GM04503 (cell line): ENCODE results near the gene TEC.

ENCODE experiments used
- DNase-seq: peaks from one replicate; pipeline ENCODE4 v3.0.0-alpha.2; 2012; ENCODE audit warnings: low read depth

Gene TEC

DNA sequence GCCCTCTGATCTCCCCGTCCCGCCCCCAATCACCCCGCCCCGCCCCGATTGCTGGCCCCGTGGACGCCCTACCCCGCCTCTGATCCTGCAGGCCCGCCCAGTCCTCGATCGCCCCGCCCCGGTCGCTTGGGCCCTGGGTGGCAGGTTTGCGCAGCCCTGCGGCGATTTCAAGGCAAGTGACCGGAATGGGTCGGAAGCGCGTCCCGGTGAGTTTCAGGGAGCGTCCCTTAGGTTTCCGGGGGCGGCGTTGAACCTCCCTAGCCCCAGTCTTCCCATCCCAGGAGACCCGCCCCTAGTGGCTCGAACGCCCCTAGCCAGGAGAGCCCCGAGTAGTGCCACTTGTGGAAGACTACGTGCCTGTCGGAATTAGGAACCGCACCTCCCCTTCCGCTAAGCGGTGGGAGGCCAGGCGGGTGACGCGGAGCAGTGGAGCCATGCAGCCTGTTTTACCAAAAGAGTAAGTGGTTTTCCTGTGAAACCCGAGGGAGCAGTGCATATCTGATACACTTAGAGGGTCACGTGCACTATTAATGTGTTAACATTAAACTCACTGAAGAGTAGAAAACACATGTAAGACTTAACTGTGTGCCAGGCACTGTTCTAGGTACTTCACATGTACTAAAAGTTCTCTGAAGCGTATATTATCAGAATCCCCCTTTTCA, 354 bp upstream of the TEC start:
- DNase-seq: no peak

DNA sequence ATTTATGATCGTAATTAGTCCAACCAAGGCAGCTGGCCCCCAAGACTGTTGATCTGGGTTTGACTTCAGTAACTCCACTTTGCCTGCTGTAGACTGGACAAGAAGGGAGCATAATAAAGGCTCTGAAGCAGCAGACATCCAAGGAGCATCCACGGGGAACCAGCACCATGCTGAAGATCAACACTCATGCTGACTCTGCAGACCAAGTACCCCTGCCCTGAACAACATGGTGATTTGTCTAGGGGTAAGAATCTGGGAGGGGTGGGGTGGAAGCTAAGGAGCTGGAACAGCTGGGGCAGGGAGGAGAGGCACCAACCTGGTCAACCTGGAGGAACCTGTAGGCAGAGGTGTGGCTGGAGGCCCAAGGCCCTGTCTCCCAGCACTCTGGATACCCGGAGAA, 2.1 kb downstream of the TEC start:
- DNase-seq: no peak

DNA sequence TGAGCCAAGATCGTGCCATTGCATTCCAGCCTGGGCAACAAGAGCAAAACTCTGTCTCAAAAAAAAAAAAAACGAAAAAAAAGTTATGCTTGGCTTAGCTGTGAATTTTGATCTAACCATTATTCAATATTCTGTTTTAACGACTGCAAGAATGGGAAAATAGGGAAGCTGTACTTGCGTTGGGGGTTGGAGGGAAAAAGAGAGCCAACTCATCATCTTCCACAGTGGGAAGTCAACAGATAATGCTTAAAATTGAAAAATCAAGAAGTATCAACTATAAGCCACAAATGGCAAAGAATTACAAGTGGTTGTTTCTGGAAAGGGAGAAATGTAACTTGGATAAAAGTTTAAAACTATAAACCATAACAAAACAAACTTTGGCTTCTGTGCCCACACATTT, 2.9 kb downstream of the TEC start:
- DNase-seq: no peak

DNA sequence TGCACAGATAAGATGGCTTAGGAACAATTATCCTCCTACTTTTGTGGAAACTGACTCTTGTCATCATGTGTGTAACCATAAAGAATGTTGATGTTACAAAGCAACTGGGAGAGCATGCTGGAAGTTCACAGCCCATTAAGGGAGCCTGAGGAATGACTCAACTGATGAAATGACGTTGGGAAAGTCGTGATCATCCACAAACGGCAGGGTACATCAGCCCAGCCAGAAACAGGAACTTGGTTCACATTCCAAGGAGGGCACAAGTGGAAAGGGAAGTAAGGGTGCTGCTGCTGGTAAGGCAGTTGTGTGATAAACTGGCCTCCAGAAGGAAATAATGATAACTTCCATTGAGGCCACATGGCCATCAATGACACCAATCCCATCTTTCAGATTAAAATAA, 6.7 kb downstream of the TEC start:
- no peak for DNase-seq

DNA sequence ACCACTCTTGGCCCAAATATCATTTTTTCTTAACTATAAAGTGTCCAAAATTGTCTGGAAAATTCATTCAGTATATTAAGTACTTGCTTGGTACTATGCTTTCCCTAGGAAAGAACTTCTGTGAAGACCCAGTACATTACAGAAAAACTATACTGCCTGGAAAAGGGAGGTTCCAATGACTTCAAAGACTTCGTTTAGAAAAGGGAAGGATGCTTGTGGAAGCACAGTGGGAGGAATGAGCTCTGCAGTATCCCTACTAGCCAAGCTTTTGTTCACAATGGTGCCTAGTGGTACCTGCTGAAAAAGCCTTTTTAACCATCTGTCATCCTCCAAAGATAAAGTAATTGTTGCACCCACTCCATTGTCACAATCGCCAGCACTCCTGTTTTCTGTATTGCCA, 7.2 kb downstream of the TEC start:
- no peak for DNase-seq

DNA sequence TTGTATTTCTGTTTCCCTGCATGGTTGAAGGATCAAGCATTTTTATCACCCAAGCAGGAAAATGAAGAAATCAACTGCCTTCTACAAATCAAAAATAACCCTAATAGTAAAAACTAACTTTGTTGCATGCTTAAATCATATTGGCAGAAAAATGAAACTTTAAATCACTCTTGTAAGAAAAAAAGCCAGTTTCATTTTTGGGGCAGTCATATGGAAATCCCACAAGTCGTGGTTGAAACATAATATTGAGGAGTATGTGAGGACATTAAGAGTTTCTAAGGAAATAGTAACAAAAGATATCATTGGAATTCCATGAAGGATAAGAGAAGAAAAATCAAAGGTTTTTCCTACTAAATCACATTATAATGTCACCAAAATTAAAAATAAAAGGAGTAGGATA, 8.4 kb downstream of the TEC start:
- DNase-seq: no peak

DNA sequence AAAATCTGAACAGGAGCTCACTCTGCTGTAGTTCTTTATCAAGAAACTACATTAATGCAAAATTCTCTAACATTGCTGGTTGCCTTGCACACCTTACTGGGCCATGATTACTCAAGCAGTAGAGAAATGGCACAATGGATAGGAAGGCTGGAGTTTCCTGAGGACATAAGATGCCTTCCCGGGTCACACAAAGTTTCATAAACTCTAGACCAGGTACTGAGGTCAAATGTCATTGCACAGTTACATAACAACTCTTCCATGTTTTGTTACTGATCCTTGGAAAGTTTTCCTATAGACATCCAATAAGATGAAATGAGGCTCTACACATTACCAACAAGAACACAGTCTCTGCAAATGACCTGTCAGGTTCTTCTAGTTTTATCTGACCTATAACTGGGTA, 9.9 kb downstream of the TEC start:
- DNase-seq: no peak

DNA sequence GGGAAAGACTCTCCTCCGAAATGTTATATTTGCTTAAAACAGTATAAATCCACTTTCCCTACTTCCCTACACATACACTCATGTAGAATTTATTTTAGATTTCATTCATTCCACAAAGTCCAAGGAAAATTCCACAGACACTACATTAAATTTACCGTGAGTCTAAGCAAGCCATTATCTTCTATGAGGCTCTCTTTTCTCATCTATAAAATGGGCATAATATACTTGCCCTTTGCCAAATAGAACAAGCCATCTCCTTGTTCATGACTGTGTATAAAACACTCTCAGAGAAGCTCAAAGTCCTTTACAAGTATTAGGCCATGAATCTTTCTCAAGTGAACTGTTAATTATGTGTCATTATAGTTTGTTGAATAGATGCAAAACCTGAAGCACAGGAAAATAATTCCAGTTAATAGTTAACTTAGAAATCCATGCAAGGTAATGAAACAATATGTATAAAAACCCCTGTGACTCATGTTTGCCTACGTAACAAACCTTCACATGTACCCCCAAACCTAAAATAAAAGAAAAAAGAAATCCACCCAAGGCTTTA, 10.7 kb downstream of the TEC start:
- DNase-seq: no peak

DNA sequence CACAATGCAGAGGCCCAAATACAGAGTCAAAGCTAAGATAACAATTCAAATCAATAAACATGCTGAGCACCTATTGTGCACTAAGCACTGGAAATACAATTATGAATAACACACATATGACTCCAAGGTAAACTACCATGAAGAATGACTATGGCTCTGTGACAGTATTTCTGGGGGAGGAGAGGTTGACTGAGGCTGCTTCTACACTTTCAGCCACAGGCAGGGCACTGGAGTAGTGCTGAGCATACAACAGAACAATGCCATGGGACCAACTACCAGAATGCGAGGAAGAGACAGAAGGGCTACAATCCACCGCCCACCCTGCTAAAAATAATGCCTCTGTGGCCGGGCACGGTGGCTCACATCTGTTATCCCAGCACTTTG, 13.7 kb downstream of the TEC start:
- no peak for DNase-seq

DNA sequence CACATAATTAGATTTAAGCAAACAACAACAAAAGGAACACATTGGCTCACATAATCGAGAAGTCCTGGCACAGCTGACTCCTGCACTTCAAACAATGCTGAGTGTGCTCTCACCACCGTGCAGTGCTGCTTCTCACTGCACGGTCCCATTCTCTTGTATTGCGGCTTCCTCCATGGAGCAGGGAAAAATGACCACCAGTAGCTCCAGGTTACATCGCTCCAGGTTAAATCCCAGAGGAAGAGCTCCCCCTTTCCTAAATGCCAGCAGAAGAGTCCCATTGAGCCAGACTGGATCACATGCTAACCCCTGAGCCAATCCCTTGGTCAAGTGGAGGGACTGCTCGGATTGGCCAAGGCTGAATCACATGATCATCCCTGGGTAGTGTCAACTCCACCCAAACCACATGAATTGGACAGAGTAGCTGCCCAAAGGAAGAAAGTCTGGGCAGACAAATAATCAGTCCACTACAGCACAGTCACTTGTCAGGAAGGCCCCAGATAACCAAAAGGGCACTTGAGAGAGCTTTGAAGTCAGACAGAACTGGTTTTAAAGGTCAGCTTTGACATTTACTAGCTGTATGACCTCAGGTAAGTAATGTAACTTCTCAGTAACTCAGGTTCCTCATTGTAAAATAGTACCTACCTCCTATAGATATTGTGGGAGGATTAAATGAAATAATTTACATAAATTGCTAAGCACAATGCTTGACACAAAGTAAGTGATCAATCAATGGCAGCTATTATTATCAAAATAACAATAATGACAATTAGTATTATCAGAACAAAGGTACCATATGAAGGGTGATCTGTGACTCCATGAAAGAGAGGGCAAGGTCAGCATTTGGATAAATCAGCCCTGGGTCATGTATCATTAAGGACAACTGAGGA, 14.3 kb downstream of the TEC start:
- DNase-seq: no peak

DNA sequence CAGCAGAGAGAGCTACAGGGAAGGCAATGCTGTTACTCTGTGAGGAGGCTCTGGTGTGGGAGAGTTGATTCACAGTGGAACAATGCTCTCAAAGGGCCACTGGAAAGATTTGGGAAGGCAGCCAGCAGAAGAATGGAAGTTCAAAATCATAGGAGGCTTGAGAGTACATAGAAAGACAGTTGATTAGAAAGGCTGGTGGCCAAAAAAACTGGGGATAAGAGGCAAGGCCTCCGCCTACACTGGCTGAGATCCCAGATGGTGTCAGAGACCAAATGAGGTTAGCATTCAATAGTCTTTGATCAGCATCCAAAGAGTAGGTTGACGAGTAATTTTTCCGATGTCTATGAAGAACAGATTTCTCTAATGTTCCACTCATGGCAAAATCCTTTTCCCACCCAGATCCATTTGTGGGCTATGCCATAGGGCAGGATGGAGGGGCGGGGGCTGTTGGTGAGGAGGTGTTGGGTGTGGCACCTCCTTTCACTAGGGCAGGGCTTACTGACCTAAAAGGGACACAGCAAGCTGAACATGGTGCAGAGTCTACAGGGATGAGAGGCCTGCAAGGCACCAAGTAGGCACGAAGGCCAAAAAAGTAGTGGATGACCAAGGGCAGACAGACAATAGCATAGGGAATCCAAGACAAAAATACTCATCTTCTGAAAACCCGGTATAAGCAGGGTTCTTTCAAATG, 15.1 kb downstream of the TEC start:
- peak; percentile 34 for DNase-seq

DNA sequence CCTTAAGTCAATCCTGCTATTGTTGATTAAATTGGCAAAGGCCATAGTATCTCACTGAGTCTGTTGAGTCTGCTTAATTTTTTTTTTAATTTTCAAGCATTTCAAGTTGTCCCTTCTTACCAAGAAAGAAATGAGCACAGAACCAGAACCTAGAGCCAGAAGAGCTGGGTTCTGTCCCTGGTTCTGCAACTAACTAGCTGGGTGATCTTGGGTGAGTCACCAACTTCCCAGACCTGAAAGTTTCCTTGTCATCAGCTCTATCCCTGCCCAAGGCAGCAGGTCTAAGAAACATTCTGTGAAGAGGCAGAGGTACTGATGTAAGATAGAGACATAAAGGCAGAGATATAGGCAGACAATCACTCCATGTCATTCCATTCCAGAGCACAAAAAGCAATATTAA, 17.3 kb downstream of the TEC start:
- no peak for DNase-seq

DNA sequence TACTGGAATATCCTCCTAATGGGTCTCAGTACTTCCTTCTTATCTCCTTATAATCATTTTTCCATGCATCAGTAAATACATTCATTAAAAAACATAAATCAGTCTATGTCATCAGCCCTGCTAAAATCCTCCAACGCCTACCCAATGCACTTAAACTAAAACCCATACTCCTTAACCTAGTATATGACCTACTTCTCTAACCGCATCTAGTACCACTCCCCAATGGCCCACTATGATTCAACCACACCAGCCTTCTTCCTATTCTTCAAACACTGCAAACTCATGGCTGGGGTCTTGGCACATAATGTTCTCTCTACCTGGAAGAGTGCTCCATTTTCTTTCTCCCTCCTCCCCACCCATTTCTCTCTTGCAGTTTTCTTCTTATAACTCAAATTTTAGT, 18.7 kb downstream of the TEC start:
- no peak for DNase-seq

DNA sequence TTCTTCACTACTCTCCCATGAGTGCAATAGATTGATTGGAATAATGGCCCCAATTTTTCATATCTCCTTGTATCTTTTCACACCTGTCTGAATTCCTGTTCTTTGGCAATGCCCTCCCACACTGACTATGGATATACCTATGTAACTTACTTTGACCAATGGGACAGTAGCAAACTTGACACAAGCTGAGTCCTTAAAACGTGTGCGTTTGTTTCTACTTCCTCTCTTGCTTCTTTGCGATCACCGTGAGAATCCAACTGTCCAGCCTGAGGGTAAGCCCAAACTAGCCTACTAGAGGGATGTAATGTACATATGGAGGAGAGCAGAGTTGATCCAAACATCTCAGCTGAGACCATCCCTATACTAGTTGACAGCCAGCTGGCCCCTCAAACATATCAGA, 19.3 kb downstream of the TEC start:
- DNase-seq: no peak

DNA sequence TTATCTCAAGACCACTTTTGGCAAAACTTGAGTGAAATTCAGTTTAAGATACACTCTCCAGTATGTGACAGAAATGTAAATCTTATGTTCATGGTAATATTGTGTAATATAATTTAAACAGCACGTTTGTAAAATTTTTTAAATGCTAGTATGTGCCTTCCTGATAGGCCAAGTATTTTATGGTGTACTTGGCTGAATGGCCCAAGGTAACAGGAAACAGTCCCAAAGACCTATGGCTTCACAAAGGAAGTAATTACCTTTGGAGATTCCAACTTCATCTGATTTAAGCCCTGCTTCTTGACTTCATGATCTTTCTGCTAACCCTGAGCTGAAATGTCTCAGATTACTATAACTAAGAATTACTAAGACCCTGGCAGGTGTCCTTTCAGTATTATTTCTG, 20.3 kb downstream of the TEC start:
- no peak for DNase-seq

DNA sequence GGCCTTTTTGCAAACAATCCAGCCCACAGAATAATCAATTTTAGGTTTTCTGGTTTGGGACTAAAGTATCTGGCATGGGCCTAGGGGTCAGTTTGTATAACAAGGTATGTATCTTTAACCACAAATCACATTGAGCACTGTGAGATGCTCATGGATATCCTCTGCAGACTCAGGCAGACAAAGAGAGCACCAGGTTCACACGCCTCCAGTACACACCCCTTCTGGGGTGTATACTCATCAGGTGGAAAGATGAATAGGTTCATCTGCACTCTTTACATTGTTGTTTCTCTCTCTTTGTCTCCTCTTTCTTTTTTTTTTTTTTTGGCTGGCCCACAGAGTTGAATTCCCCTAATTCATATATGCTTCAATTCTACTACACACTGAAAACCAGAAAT, 21.1 kb downstream of the TEC start:
- DNase-seq: no peak

DNA sequence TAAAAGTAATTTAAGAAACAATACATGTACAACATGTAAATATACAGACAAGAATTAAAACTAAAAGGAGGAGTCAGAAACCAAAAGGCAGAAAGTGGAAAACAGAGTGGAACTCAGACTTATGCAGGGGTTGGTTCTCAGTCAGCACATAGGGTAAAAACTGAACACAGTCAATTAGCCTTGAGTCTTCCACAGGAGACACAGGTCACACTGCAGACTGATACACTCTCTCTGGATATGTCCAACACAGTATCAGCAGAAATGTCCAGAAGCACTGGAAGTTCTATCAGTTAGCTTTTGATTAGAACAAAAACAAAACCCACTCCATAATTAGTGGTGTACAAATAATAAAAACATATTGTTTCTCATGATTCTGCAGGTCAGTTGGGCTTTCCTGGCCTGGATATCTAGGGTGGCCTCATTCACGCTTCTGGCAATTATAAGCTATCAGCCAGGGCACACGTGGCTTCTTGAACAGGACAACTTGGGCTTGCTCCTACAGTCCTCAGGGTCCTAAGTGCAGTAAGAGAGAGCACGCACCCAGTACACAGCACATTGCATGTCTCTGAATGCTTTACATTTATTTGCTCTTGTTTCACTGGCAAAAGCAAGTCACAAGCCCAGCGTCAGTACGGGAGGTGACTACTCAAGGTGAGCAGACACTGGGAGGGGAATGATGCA, 21.6 kb downstream of the TEC start:
- DNase-seq: no peak

DNA sequence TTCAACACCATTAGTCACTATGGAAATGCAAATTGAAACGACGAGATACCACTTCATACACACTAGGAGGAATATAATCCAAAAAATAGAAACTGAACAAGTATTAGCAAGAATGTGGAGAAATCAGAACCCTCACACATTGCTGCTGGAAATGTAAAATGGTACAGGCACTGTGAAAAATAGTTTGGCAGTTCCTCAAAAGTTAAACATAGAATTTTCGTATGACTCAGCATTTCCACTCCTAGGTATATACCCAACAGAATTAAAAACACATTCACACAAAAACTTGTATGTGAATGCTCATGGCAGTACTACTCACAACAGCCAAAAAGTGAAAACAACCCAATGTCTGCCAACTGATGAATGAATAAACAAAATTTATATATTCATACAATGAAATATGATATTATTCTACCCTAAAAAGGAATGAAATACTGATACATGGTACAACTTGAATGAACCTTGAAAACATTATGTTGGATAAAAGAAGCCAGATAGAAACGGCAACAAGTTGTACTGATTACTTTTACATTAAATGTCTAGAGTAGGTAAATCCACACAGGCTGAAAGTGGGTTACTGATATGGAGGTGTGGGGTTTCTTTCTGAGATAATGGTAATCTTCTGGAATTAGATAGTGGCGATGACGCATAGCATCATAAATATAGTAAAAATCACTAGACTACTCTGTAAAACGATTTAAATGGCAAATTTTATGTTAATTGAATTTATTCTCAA, 22.3 kb downstream of the TEC start:
- no peak for DNase-seq

DNA sequence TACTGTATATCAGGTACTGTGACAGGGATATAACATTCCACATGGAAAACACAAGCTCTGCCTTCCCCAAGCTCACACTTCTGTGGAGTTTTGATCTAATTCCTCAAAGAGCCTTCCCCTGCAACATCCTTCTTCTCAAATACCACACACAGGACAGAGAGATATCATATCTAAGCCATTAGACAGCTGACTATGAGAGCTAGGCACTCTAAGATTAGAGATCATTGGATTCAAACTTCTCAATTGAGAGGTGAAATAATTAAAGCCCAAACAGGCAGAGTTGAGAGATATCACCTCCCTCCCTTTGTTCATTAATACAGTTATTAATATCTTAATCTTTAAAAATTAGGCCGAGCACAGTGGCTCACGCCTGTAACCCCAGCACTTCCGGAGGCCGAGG, 25.0 kb downstream of the TEC start:
- DNase-seq: no peak

DNA sequence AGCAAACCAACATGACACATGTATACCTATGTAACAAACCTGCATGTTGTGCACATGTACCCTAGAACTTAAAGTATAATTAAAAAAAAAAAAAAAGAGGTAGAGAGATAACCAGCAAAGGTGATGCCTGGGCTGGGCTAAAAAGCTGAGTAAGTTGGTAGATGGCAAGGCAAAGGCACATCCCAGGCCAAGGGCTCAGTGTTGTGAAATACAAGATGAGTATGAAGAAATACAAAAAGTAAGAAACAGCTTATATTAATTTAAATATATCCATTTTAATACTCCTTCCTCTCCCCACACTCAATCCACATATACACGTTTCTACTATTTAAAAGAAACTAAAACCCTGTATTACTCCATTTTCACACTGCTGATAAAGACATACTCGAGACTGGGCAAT, 25.8 kb downstream of the TEC start:
- no peak for DNase-seq

DNA sequence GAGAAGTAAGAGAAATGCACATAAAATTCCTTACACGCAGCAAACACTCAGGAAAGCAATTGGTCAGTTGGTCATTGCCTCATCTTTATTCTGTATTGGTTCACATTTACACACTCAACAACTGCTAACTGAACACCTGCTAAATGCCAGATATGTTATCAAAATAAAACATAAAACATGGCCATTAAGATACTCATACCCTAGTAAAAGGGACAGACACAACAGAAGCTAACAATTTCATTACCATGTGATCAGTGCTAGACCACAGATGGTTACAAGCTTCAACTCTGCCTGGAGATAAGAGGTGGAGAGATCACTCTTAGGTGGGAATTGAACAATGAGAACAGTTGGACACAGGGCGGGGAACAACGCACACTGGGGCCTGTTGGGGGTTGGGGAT, 26.2 kb downstream of the TEC start:
- DNase-seq: no peak
